Loucy (cell line): Measurements from ENCODE around the gene TTC21A.

ENCODE experiments used
- H2AFZ ChIP-seq: fragments of 200-600 bp; sonication (generic); 2 replicates; pipeline ENCODE4 v1.6.0; 2016; ENCODE audit warnings: antibody characterized with exemption, mild to moderate bottlenecking, low read length, moderate library complexity
- H3F3A ChIP-seq: fragments of 200-600 bp; 2 replicates; pipeline ENCODE4 v1.6.0; 2016; ENCODE audit warnings: antibody characterized with exemption, low read depth, mild to moderate bottlenecking
- H3K27me3 ChIP-seq: fragments of 200-600 bp; sonication (generic); 2 replicates; pipeline ENCODE4 v1.6.1; 2014; ENCODE audit warnings: low read length, mild to moderate bottlenecking; ENCODE audit not compliant: insufficient read depth, poor library complexity, severe bottlenecking
- H3K36me3 ChIP-seq: fragments of 200-600 bp; sonication (generic); 2 replicates; pipeline ENCODE4 v1.6.1; 2016; ENCODE audit warnings: low read length; ENCODE audit not compliant: insufficient read depth
- H3K4me1 ChIP-seq: fragments of 200-600 bp; sonication (generic); 2 replicates; pipeline ENCODE4 v1.5.1; 2014; ENCODE audit warnings: low read length, mild to moderate bottlenecking; ENCODE audit not compliant: insufficient read depth, poor library complexity, severe bottlenecking
- H3K4me2 ChIP-seq: fragments of 200-600 bp; sonication (generic); 2 replicates; pipeline ENCODE4 v1.6.0; 2014; ENCODE audit warnings: antibody characterized with exemption, low read length, low read depth, mild to moderate bottlenecking; ENCODE audit not compliant: poor library complexity, severe bottlenecking
- H3K4me3 ChIP-seq: fragments of 200-600 bp; sonication (generic); 2 replicates; pipeline ENCODE4 v1.5.1; 2014; ENCODE audit warnings: low read length, mild to moderate bottlenecking, mixed read lengths; ENCODE audit not compliant: poor library complexity, severe bottlenecking
- H3K79me2 ChIP-seq: fragments of 200-600 bp; sonication (generic); 2 replicates; pipeline ENCODE4 v1.6.1; 2014; ENCODE audit warnings: low read length; ENCODE audit not compliant: insufficient read depth
- H3K9ac ChIP-seq: fragments of 200-600 bp; sonication (generic); 2 replicates; pipeline ENCODE4 v1.6.0; 2014; ENCODE audit warnings: mild to moderate bottlenecking, low read depth, low read length, moderate library complexity; ENCODE audit not compliant: poor library complexity, severe bottlenecking
- H3K9me2 ChIP-seq: fragments of 200-600 bp; sonication (generic); replicated peaks from 2 replicates; pipeline ENCODE4 v1.6.1; 2016; ENCODE audit warnings: low read depth, low read length, mixed read lengths
- H3K9me3 ChIP-seq: fragments of 200-600 bp; sonication (generic); 2 replicates; pipeline ENCODE4 v1.6.1; 2014; ENCODE audit warnings: mild to moderate bottlenecking, antibody characterized with exemption, low read length, low read depth; ENCODE audit not compliant: insufficient read depth
- H4K20me1 ChIP-seq: fragments of 200-600 bp; sonication (generic); 2 replicates; pipeline ENCODE4 v1.6.0; 2014; ENCODE audit warnings: antibody characterized with exemption, low read length, mild to moderate bottlenecking; ENCODE audit not compliant: insufficient read depth, poor library complexity, severe bottlenecking
- CTCF ChIP-seq: fragments of 200-600 bp; sonication (generic); conservative IDR thresholded peaks from 2 replicates; pipeline ENCODE4 v1.5.1; 2014; ENCODE audit warnings: mild to moderate bottlenecking, antibody characterized with exemption, low read length
- EZH2phosphoT487 ChIP-seq: fragments of 200-600 bp; IDR thresholded peaks from 2 replicates; pipeline ENCODE4 v1.6.1; 2018; ENCODE audit warnings: antibody characterized with exemption, mild to moderate bottlenecking, moderate library complexity, borderline replicate concordance

The TTC21A gene

GRCh38 chr3:39149059-39149455 is 41.6 kb downstream of the TTC21A start:
- Histone ChIP-seq H3K9me3 (no peaks in the 10 kb centered on the region), H3K4me2 (peak overlapping the region; percentile 91), H3K79me2 (peaks cover 67% of the 10 kb centered on the region; the same call in 1 of the 2 replicates), H3K4me1 (peaks cover 69% of the 10 kb centered on the region), H3K4me3 (peak overlapping the region; percentile 78), H3K9me2 (no peaks in the 10 kb centered on the region), H4K20me1 (peaks cover 14% of the 10 kb centered on the region), H3K9ac (peak overlapping the region; percentile 78), H3F3A (no peaks in the 10 kb centered on the region), H3K27me3 (no peaks in the 10 kb centered on the region), H2AFZ (no peak overlapping the region), H3K36me3 (peaks cover 23% of the 10 kb centered on the region; the same call in 1 of the 2 replicates)
- TF ChIP-seq EZH2phosphoT487: no peak
- TF ChIP-seq CTCF: no peak

GRCh38 chr3:39149498-39150147 is 42.1 kb downstream of the TTC21A start:
- TF ChIP-seq CTCF (no peak), EZH2phosphoT487 (no peak)
- Histone ChIP-seq H3K4me2 (peak overlapping the region; percentile 91), H4K20me1 (peaks cover 14% of the 10 kb centered on the region), H3K36me3 (peaks cover 17% of the 10 kb centered on the region; the same call in 1 of the 2 replicates), H3K79me2 (peaks cover 67% of the 10 kb centered on the region; the same call in 1 of the 2 replicates), H3K9ac (peak overlapping the region; percentile 78), H3K4me1 (peaks cover 69% of the 10 kb centered on the region), H3F3A (no peaks in the 10 kb centered on the region), H3K9me3 (no peaks in the 10 kb centered on the region), H3K9me2 (no peaks in the 10 kb centered on the region), H3K27me3 (no peaks in the 10 kb centered on the region), H3K4me3 (peak overlapping the region; percentile 78), H2AFZ (no peak overlapping the region)

- peak overlapping the region; percentile 78 for H3K9ac ChIP-seq
- peaks cover 69% of the 10 kb centered on the region for H3K4me1 ChIP-seq
- TF ChIP-seq EZH2phosphoT487 (no peak), CTCF (peak; percentile 36)
- peak overlapping the region; percentile 91 for H3K4me2 ChIP-seq
- no peak overlapping the region for H2AFZ ChIP-seq
- no peaks in the 10 kb centered on the region for H3F3A ChIP-seq
- H3K9me2 ChIP-seq: no peaks in the 10 kb centered on the region
- peaks cover 14% of the 10 kb centered on the region for H4K20me1 ChIP-seq
- H3K36me3 ChIP-seq: peaks cover 10% of the 10 kb centered on the region; the same call in 1 of the 2 replicates
- no peaks in the 10 kb centered on the region for H3K27me3 ChIP-seq
- no peaks in the 10 kb centered on the region for H3K9me3 ChIP-seq
- peaks cover 67% of the 10 kb centered on the region; the same call in 1 of the 2 replicates for H3K79me2 ChIP-seq
- peak overlapping the region; percentile 78 for H3K4me3 ChIP-seq
Observed at GRCh38 chr3:39150148-39150802, 42.8 kb downstream of the TTC21A start.
